Neural cell (in vitro differentiated cells): Measurements from ENCODE around the gene FAM210A.

ENCODE experiments used
- EP300 ChIP-seq: fragments of 450-650 bp; conservative IDR thresholded peaks from 2 replicates; pipeline ENCODE4 v1.6.1; 2014; ENCODE audit warnings: antibody characterized with exemption, mild to moderate bottlenecking, moderate library complexity; ENCODE audit not compliant: poor library complexity, severe bottlenecking
- MXI1 ChIP-seq: fragments of 450-650 bp; conservative IDR thresholded peaks from 2 replicates; pipeline ENCODE4 v1.6.1; 2014; ENCODE audit warnings: antibody characterized with exemption, mild to moderate bottlenecking; ENCODE audit not compliant: poor library complexity, severe bottlenecking
- POLR2AphosphoS5 ChIP-seq: IDR thresholded peaks from 2 replicates; pipeline ENCODE4 v1.6.1; 2012
- RAD21 ChIP-seq: fragments of 450-650 bp; conservative IDR thresholded peaks from 2 replicates; pipeline ENCODE4 v1.6.1; 2014; ENCODE audit warnings: antibody characterized with exemption, mild to moderate bottlenecking, moderate library complexity
- SMC3 ChIP-seq: fragments of 450-650 bp; conservative IDR thresholded peaks from 2 replicates; pipeline ENCODE4 v1.6.1; 2014; ENCODE audit warnings: antibody characterized with exemption, mild to moderate bottlenecking, moderate library complexity; ENCODE audit not compliant: poor library complexity
- TAF1 ChIP-seq: IDR thresholded peaks from 2 replicates; pipeline ENCODE4 v1.6.1; 2012; ENCODE audit warnings: low read depth
- TF ChIP-seq, protein P1 (sequence below): fragments of 450-650 bp; IDR thresholded peaks from 2 replicates; pipeline ENCODE4 v1.5.1; 2014; ENCODE audit warnings: antibody characterized with exemption, mild to moderate bottlenecking, moderate library complexity; ENCODE audit not compliant: poor library complexity, severe bottlenecking
- TF ChIP-seq, protein P2 (sequence below): IDR thresholded peaks from 2 replicates; pipeline ENCODE4 v1.6.1; 2012; ENCODE audit warnings: borderline replicate concordance

DNA sequence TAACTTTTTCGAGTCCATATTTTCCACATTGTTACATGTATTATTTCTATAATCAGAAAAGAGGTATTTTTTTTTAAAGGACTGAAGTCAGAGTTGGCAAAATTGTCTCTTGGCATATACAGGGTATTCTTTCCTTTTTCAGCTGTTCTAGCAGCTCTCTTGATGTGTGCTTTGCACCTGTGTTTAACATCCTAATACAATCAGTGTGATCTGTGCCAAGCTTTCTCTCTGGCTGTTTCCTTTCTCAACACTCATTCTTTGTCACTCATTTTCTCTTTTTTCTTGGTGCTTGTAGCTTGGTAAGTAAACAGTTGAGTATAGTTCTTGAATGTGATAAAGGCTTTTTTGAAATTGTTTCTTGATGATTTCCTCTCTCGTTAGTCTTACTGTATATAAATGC is 9.3 kb upstream of the FAM210A start:
- TF ChIP-seq, protein P1, sequence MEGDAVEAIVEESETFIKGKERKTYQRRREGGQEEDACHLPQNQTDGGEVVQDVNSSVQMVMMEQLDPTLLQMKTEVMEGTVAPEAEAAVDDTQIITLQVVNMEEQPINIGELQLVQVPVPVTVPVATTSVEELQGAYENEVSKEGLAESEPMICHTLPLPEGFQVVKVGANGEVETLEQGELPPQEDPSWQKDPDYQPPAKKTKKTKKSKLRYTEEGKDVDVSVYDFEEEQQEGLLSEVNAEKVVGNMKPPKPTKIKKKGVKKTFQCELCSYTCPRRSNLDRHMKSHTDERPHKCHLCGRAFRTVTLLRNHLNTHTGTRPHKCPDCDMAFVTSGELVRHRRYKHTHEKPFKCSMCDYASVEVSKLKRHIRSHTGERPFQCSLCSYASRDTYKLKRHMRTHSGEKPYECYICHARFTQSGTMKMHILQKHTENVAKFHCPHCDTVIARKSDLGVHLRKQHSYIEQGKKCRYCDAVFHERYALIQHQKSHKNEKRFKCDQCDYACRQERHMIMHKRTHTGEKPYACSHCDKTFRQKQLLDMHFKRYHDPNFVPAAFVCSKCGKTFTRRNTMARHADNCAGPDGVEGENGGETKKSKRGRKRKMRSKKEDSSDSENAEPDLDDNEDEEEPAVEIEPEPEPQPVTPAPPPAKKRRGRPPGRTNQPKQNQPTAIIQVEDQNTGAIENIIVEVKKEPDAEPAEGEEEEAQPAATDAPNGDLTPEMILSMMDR: no peak
- no peak for TF ChIP-seq MXI1
- no peak for TF ChIP-seq POLR2AphosphoS5
- TF ChIP-seq SMC3: no peak
- TF ChIP-seq EP300: no peak
- no peak for TF ChIP-seq TAF1
- TF ChIP-seq, protein P2, sequence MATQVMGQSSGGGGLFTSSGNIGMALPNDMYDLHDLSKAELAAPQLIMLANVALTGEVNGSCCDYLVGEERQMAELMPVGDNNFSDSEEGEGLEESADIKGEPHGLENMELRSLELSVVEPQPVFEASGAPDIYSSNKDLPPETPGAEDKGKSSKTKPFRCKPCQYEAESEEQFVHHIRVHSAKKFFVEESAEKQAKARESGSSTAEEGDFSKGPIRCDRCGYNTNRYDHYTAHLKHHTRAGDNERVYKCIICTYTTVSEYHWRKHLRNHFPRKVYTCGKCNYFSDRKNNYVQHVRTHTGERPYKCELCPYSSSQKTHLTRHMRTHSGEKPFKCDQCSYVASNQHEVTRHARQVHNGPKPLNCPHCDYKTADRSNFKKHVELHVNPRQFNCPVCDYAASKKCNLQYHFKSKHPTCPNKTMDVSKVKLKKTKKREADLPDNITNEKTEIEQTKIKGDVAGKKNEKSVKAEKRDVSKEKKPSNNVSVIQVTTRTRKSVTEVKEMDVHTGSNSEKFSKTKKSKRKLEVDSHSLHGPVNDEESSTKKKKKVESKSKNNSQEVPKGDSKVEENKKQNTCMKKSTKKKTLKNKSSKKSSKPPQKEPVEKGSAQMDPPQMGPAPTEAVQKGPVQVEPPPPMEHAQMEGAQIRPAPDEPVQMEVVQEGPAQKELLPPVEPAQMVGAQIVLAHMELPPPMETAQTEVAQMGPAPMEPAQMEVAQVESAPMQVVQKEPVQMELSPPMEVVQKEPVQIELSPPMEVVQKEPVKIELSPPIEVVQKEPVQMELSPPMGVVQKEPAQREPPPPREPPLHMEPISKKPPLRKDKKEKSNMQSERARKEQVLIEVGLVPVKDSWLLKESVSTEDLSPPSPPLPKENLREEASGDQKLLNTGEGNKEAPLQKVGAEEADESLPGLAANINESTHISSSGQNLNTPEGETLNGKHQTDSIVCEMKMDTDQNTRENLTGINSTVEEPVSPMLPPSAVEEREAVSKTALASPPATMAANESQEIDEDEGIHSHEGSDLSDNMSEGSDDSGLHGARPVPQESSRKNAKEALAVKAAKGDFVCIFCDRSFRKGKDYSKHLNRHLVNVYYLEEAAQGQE: no peak
- TF ChIP-seq RAD21: no peak
